Activated naive CD4-positive, alpha-beta T cell treated with anti-CD3 and anti-CD28 coated beads, Interleukin-2, amount 10 ng/mL, durations not matched to agents 7 days and 5 days (primary cell): ENCODE results near the gene ACAP3.

ENCODE experiments used
- CTCF ChIA-PET: fragments of 350-600 bp; sonication (Branson Sonifier 250); formaldehyde crosslinking; loops from one replicate; lab custom pipeline; 2021; ENCODE audit warnings: antibody characterized with exemption; lab: Charles Lee
- DNase-seq: peaks from one replicate; pipeline ENCODE4 v3.0.0-alpha.2; 2020
- H3K27ac Mint-ChIP-seq: one replicate; pipeline ENCODE4 v1.8.0; 2021; ENCODE audit warnings: mild to moderate bottlenecking, moderate library complexity, mixed read lengths
- H3K27me3 Mint-ChIP-seq: one replicate; pipeline ENCODE4 v1.8.0; 2021; ENCODE audit warnings: mild to moderate bottlenecking, mixed read lengths
- H3K36me3 Mint-ChIP-seq: one replicate; pipeline ENCODE4 v1.8.0; 2021; ENCODE audit warnings: mixed read lengths
- H3K4me1 Mint-ChIP-seq: one replicate; pipeline ENCODE4 v1.8.0; 2021; ENCODE audit warnings: mixed read lengths
- H3K4me3 Mint-ChIP-seq: one replicate; pipeline ENCODE4 v1.8.0; 2021; ENCODE audit warnings: mild to moderate bottlenecking, moderate library complexity, mixed read lengths
- H3K9me3 Mint-ChIP-seq: one replicate; pipeline ENCODE4 v1.8.0; 2021; ENCODE audit warnings: mixed read lengths

Gene ACAP3

GRCh38 chr1:1340185-1340584, 32.5 kb upstream of the ACAP3 start:
- H3K9me3 Mint-ChIP-seq: peaks cover 9% of the 10 kb centered on the region
- H3K27ac Mint-ChIP-seq: no peak overlapping the region
- H3K36me3 Mint-ChIP-seq: peaks cover 21% of the 10 kb centered on the region
- H3K27me3 Mint-ChIP-seq: no peaks in the 10 kb centered on the region
- no peak overlapping the region for H3K4me3 Mint-ChIP-seq
- CTCF ChIA-PET: no interaction called here
- DNase-seq: no peak
- H3K4me1 Mint-ChIP-seq: no peaks in the 10 kb centered on the region

- CTCF ChIA-PET: no interaction called here
- Mint-ChIP-seq H3K4me3 (no peak overlapping the region), H3K9me3 (peaks cover 9% of the 10 kb centered on the region), H3K4me1 (no peaks in the 10 kb centered on the region), H3K27me3 (peaks cover 3% of the 10 kb centered on the region), H3K36me3 (peaks cover 21% of the 10 kb centered on the region), H3K27ac (no peak overlapping the region)
- no peak for DNase-seq
Observed at GRCh38 chr1:1338278-1338677, 30.5 kb upstream of the ACAP3 start.

GRCh38 chr1:1337793-1338147, 30.0 kb upstream of the ACAP3 start:
- Mint-ChIP-seq H3K4me1 (no peaks in the 10 kb centered on the region), H3K36me3 (peaks cover 19% of the 10 kb centered on the region), H3K27me3 (peaks cover 3% of the 10 kb centered on the region), H3K27ac (no peak overlapping the region), H3K4me3 (no peak overlapping the region), H3K9me3 (peaks cover 9% of the 10 kb centered on the region)
- CTCF ChIA-PET: no interaction called here
- DNase-seq: peak; percentile 47

- H3K27me3 Mint-ChIP-seq: peaks cover 3% of the 10 kb centered on the region
- H3K4me3 Mint-ChIP-seq: no peak overlapping the region
- no peak for DNase-seq
- CTCF ChIA-PET: no interaction called here
- H3K27ac Mint-ChIP-seq: no peak overlapping the region
- H3K4me1 Mint-ChIP-seq: no peaks in the 10 kb centered on the region
- peaks cover 9% of the 10 kb centered on the region for H3K9me3 Mint-ChIP-seq
- H3K36me3 Mint-ChIP-seq: peaks cover 17% of the 10 kb centered on the region
Observed at GRCh38 chr1:1336931-1337792, 29.4 kb upstream of the ACAP3 start.

GRCh38 chr1:1336446-1336845, 28.7 kb upstream of the ACAP3 start:
- Mint-ChIP-seq H3K4me1 (no peaks in the 10 kb centered on the region), H3K36me3 (peaks cover 16% of the 10 kb centered on the region), H3K4me3 (no peak overlapping the region), H3K9me3 (peaks cover 9% of the 10 kb centered on the region), H3K27me3 (peaks cover 3% of the 10 kb centered on the region), H3K27ac (no peak overlapping the region)
- CTCF ChIA-PET: no interaction called here
- no peak for DNase-seq

- no peak for DNase-seq
- H3K27ac Mint-ChIP-seq: no peak overlapping the region
- peaks cover 10% of the 10 kb centered on the region for H3K36me3 Mint-ChIP-seq
- H3K4me1 Mint-ChIP-seq: no peaks in the 10 kb centered on the region
- CTCF ChIA-PET: no interaction called here
- no peak overlapping the region for H3K4me3 Mint-ChIP-seq
- peaks cover 3% of the 10 kb centered on the region for H3K27me3 Mint-ChIP-seq
- peaks cover 4% of the 10 kb centered on the region for H3K9me3 Mint-ChIP-seq
Observed at GRCh38 chr1:1335792-1336248, 28.1 kb upstream of the ACAP3 start.

- Mint-ChIP-seq H3K4me3 (no peak overlapping the region), H3K27me3 (peaks cover 3% of the 10 kb centered on the region), H3K27ac (no peak overlapping the region), H3K9me3 (no peaks in the 10 kb centered on the region), H3K4me1 (no peaks in the 10 kb centered on the region), H3K36me3 (peaks cover 6% of the 10 kb centered on the region)
- no peak for DNase-seq
- CTCF ChIA-PET: no interaction called here
Observed at GRCh38 chr1:1335283-1335682, 27.6 kb upstream of the ACAP3 start.

GRCh38 chr1:1334835-1335234, 27.1 kb upstream of the ACAP3 start:
- CTCF ChIA-PET: no interaction called here
- peaks cover 2% of the 10 kb centered on the region for H3K9me3 Mint-ChIP-seq
- H3K27me3 Mint-ChIP-seq: peaks cover 3% of the 10 kb centered on the region
- H3K36me3 Mint-ChIP-seq: peaks cover 6% of the 10 kb centered on the region
- H3K27ac Mint-ChIP-seq: no peak overlapping the region
- H3K4me3 Mint-ChIP-seq: no peak overlapping the region
- DNase-seq: no peak
- H3K4me1 Mint-ChIP-seq: no peaks in the 10 kb centered on the region

GRCh38 chr1:1333551-1334241, 26.0 kb upstream of the ACAP3 start:
- Mint-ChIP-seq H3K36me3 (peaks cover 4% of the 10 kb centered on the region), H3K9me3 (peaks cover 6% of the 10 kb centered on the region), H3K4me3 (no peak overlapping the region), H3K27me3 (peaks cover 3% of the 10 kb centered on the region), H3K4me1 (no peaks in the 10 kb centered on the region), H3K27ac (no peak overlapping the region)
- DNase-seq: no peak
- CTCF ChIA-PET: no interaction called here

- CTCF ChIA-PET: no interaction called here
- Mint-ChIP-seq H3K9me3 (peaks cover 6% of the 10 kb centered on the region), H3K4me1 (no peaks in the 10 kb centered on the region), H3K27ac (no peak overlapping the region), H3K36me3 (peaks cover 4% of the 10 kb centered on the region), H3K27me3 (peaks cover 3% of the 10 kb centered on the region), H3K4me3 (no peak overlapping the region)
- no peak for DNase-seq
Observed at GRCh38 chr1:1332774-1333480, 25.2 kb upstream of the ACAP3 start.

GRCh38 chr1:1332031-1332755, 24.5 kb upstream of the ACAP3 start:
- DNase-seq: no peak
- Mint-ChIP-seq H3K27me3 (peaks cover 3% of the 10 kb centered on the region), H3K36me3 (peaks cover 5% of the 10 kb centered on the region), H3K4me3 (no peak overlapping the region), H3K27ac (no peak overlapping the region), H3K4me1 (no peaks in the 10 kb centered on the region), H3K9me3 (peaks cover 6% of the 10 kb centered on the region)
- CTCF ChIA-PET: no interaction called here

GRCh38 chr1:1331068-1331965, 23.6 kb upstream of the ACAP3 start, which contains the start of gene TAS1R3:
TAS1R3 (plus strand) TSS chr1:1331280; CDS start chr1:1331346, 66 bp downstream.
- Mint-ChIP-seq H3K27me3 (peaks cover 3% of the 10 kb centered on the region), H3K36me3 (peaks cover 5% of the 10 kb centered on the region), H3K27ac (no peak within 1 kb of the TSS), H3K4me3 (no peak within 1 kb of the TSS), H3K9me3 (peaks cover 6% of the 10 kb centered on the region), H3K4me1 (peaks cover under 1% of the 10 kb centered on the region)
- DNase-seq: no peak
- CTCF ChIA-PET: no interaction called here

- H3K27me3 Mint-ChIP-seq: peaks cover 3% of the 10 kb centered on the region
- H3K36me3 Mint-ChIP-seq: peaks cover 5% of the 10 kb centered on the region
- no peak overlapping the region for H3K27ac Mint-ChIP-seq
- H3K9me3 Mint-ChIP-seq: peaks cover 6% of the 10 kb centered on the region
- no peak overlapping the region for H3K4me3 Mint-ChIP-seq
- CTCF ChIA-PET: no interaction called here
- peaks cover 9% of the 10 kb centered on the region for H3K4me1 Mint-ChIP-seq
- DNase-seq: no peak
Observed at GRCh38 chr1:1330366-1331067, 22.8 kb upstream of the ACAP3 start.
